NCI-H510A treated with DMSO at 0.1 percent for 48 hours (cell line): Measurements from ENCODE around the gene FOXP1.
A peak's percentile ranks its signal among the peaks of the same experiment; 100 is the strongest.

ENCODE experiments used
- DNase-seq: peaks from one replicate; lab custom pipeline; 2025; lab: John Stamatoyannopoulos, UW

FOXP1 gene

GRCh38 chr3:71060536-71060935, 523.0 kb downstream of the FOXP1 start:
- no peak for DNase-seq

DNA sequence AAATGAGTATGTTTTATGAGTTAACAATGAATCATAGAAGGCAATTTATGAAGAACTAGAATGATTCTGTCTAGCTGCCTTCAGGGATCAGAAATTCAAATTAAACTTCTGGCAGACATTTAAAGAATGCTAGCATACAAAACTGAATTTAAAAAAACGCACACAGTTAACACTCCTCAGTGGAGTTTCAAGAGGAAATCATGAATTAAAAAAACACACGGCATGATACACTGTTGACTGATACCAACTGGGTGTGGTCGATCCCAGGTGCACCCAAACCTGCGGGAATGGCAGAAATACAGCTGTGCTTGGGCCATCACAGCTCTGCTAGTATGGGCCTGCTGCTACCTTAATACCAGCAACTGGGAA, 526.0 kb downstream of the FOXP1 start:
- no peak for DNase-seq

DNA sequence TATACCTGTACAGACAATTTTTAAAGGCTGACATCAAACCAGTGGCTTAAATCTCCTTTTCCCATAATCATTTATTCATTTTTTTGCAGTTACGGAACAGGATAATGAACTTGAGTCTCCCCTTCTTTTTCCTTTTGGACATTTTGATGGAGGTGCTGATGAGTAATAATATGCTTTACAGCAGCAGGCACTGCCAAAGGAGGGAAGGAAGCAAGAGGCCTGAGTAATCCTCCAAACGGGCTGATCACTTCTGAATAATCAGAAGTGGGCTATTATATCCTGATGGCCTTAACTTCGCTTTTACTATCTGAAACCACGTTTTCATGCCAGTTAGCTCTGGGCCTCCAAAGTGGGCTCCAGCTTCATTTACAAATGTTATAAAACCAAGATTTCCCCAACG, 527.2 kb downstream of the FOXP1 start:
- no peak for DNase-seq

GRCh38 chr3:71055257-71056001, 528.1 kb downstream of the FOXP1 start:
- DNase-seq, result no peak

- DNase-seq, result no peak
Observed at GRCh38 chr3:71054312-71054711, 529.2 kb downstream of the FOXP1 start.

DNA sequence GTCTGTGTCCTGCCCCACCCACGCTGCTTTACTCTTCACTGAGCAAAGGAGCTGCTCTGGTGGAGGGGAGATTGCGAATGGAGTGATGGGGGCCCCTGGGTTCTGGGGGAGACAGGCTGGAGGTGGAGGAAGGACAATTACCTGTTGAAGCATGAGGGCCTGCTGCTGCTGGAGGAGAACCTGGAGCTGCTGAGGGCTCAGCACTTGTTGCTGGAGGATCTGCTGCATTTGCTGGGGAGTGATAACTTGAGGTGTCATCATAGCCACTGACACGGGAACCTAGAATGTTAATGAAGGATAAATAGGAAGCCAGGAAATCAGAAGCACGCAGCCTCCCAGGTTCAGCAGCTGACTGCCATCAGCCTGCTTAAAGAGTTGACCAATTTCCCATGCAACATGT, 530.0 kb downstream of the FOXP1 start:
- DNase-seq, result no peak

DNA sequence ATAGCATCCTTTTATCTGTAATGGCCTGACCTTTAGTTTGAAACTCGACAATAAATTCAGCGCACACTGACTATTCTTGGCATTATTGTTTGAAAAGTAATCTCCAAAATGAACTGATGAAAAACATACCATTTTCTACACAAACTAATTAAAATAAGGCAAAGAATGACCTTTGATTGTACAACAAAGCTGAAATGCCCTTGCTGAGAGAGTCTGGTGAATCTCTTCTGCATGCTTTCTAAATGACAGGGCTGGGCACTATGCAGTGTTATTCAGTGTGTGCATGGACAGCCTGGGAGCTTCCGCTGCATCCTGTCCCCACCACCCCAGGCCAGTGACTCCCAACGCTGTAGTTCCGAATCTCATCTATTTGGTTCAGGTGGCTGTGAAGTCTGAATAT, 530.8 kb downstream of the FOXP1 start:
- no peak for DNase-seq

GRCh38 chr3:71051893-71052687, 531.4 kb downstream of the FOXP1 start:
- no peak for DNase-seq

DNA sequence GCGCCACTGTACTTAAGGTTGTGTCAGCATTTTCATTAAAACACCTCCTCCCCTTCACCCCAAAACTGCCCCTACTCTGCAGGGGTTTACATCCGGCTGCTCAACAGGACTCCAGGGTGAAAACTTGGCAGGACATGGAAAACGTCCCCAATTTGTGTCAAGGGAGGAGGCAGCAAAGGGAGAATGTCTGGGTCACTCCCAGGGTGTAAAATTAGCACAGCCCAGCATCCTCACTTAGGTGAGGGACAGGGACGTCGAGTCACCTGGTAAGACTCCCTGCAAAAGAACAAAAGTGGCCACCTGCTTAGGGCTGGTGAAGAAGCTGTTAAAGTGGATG, 532.3 kb downstream of the FOXP1 start:
- DNase-seq, result no peak

GRCh38 chr3:71050538-71051258, 532.8 kb downstream of the FOXP1 start:
- DNase-seq, result peak; percentile 41

DNA sequence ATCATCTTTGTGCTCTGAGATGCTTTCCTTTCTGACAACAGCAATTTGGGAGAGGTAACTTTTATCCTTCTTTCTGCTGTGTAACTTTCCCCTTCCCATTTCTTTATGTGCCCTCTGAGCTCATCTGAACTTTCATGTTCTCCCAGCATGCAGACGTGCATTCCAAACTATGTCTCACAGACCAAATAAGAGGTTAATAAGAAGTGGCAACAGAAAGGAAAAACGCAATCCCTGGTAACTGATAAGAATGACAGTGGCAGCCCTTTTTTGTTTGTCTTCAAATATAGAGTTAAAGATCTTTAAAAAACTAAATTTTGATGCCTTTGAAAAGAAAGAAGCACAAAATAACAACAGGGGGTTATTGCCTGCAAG, 533.4 kb downstream of the FOXP1 start:
- no peak for DNase-seq

GRCh38 chr3:71048948-71049347, 534.6 kb downstream of the FOXP1 start:
- DNase-seq, result no peak

DNA sequence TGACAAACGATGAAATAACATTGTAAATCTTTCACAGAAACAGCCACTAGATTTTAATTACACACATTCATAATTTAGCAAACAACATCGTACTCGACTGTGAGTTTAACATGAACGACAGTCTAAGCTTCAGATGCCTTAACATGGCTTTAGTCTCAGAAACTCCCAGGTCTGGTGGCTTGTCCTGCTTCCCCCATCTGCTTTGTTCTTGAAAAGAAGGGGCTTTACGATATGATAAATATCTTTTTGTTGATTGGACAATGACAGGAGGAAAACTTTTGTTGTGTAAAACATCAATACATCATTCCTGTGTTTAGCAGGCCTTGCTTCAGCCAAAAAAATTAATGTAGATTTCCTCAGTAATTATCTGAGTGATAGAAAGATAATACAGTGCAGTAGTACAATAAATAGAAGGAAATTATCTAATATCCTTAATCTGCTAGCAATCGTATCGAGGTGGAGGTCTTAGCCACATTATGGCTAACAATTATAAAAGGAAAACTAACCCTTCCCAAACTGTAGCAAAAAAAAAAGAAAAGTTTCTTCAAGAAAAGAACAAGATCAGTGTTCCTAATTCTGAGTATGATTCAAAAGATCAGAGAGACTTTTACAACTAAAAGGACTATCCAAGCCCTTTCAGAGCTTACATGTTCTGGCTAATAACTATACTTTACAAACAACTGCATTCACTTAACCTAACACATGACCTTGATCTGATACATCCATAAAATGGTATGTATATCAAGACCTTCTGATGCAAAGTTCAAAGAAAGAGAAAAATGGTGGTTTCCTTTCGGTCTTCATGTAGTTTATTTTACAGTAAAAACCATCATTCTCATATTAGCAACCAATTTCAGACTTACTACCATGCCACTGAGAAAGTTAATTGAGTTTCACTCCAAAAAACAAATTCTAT, 535.7 kb downstream of the FOXP1 start:
- DNase-seq, result no peak

GRCh38 chr3:71046791-71047190, 536.7 kb downstream of the FOXP1 start:
- DNase-seq, result no peak

DNA sequence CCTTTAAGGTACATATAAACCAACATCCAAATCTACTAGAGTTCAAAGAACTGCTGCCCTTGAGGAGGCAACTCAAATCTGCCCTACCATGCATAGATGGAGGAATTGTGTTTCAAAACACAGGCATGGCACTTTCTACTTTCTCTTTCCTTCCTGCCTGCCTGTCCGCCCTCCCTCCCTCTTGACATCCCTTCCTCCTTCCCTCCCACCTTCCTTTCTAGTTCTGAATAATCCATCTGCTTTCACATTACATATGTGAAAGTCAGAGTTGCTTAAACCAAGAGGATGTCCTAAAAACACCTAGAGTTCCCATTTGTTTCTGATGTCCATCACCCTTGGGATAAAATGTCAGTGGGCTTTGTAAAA, 537.6 kb downstream of the FOXP1 start:
- DNase-seq, result no peak

DNA sequence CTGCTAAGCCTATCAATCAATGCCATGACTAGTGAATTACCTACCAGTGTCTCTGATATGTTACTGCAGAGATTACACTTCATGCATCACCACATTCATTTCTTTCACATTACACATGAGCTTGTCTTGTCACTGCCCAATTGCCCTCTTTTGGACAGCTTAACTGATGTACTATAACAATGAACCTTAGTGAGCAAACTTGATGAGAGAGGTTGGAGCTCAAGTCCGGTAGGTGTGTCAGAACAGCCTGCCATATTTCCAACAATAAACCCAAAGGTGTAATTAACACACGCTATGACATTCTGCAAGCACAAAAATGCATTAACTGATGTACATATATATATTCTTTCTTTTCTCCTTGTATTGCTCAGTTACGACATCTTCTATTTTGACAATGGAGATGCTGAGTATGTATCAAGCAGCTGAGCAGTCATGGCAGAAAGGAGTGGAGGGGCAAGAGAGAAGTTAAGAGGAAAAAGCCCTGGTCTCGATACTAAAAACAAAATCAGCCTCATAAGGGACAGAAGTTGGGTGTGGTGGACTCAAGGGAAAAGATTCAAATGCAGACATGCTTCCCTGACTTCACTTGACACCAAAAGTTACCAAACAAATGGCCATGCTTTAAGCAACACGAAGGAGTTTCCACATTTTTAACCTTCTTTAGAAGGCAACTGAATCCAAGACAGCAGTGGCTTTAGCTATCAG, 538.2 kb downstream of the FOXP1 start:
- no peak for DNase-seq

DNA sequence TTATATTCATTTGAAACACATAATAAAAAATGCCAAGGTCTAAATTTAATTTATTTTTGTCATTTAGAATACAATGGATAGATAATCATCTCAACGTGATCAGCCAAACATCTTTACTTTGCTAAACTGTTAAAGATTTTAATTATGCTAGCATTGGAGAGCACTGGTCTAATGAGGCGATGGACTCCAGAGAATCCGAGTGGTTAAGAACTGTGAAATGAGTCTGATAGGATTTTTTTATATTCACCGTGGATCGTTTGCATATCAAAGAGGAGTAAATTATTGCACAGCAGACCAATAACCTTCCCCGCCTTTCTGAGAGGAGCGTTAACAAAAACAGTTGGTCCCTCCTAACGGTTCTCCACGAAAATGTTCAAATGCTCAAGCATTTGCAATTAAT, 540.8 kb downstream of the FOXP1 start:
- no peak for DNase-seq

DNA sequence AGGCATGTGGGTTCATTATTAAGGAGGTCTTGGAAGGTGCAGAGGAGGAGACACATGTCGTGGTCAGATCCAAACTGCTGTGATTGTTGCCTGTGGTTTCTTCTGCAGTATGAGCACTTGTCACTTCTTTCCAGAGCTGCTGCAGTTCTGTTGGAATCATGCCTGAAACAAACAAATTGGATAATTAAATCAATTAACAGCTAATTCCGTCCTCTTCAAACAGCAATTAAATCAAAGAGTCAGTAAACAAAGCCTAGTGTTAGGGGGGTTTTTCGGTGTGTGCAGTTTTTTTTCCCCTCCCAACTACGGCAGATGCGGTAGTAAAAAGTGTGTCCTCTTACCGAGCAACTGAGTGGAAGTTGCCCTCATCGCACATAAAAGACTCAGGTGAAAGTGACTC, 542.2 kb downstream of the FOXP1 start:
- no peak for DNase-seq

GRCh38 chr3:71039332-71039731, 544.2 kb downstream of the FOXP1 start:
- DNase-seq, result no peak

- no peak for DNase-seq
Observed at GRCh38 chr3:71037775-71038174, 545.8 kb downstream of the FOXP1 start.

DNA sequence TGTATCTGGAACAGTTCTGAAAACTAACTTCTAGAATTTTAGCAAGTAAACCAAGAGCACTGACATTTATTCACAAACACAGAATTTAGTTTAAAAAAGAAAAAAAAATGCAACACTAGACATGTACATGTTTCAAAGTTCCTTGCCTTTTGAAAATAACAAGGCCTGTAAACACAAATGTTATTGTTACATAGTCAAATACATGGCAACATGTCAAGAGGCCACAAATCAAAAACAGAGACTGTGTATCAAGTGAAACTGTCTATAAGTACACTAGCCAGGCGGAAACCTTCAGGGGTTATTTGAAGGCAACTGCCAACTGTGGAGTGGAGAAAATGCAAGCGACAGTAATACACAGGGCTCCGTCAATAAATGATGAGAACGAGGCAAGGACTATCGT, 547.6 kb downstream of the FOXP1 start:
- DNase-seq, result no peak

- DNase-seq, result no peak
Observed at GRCh38 chr3:71035314-71035713, 548.2 kb downstream of the FOXP1 start.
